ENCODE data around the gene DYNLT1. TPM values are rescaled to one million over a fixed set of nuclear protein-coding genes. Genes with fewer than 3 reads are reported as not detected.
"Not testable (repeated sequence)": the region's sequence is repeated elsewhere in the genome, so short reads cannot be mapped to it uniquely, and the experiment has no call there.

DYNLT1 gene
- total RNA-seq, 1 experiment from 2014 or later: 10.2 TPM

- DNase-seq (ENCODE audit: low read depth, low spot score): no peak
- in situ Hi-C loops (cut with HindIII; ENCODE audit: low pct_unique_long_range_greater_than_20kb, low sequenced_read_pairs): no loop called here
Observed at GRCh38 chr6:158630938-158631616, 13.5 kb downstream of the DYNLT1 start.

GRCh38 chr6:158629367-158630221, 14.9 kb downstream of the DYNLT1 start:
- in situ Hi-C loops (cut with HindIII; ENCODE audit: low pct_unique_long_range_greater_than_20kb, low sequenced_read_pairs): no loop called here
- no peak for DNase-seq (ENCODE audit: low read depth, low spot score)

DNA sequence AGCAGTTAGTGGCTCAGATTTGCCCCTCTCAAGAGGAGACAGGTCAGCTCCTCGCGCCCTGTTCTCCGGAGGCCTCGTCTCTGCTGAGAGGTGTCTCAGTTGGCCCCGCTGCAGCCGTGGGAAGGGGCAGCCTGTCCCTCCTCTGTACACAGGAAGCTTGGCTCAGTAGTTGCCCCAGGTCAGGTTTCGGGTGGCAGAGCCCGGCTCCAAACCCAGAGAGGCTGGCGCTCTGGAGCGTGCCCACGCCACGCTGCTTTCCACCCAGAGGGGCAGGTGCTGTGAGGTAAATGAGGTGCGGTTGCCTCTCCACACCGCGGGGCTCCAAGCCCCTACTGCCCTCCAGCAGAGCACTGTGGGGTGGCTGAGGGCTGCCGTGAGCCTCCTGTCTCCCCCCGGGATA, 16.0 kb downstream of the DYNLT1 start:
- in situ Hi-C loops (cut with HindIII; ENCODE audit: low pct_unique_long_range_greater_than_20kb, low sequenced_read_pairs): no loop called here
- no peak for DNase-seq (ENCODE audit: low read depth, low spot score)

GRCh38 chr6:158627940-158628211, 16.7 kb downstream of the DYNLT1 start:
- DNase-seq (ENCODE audit: low read depth, low spot score): no peak

GRCh38 chr6:158627168-158627939, 17.2 kb downstream of the DYNLT1 start:
- DNase-seq (ENCODE audit: low read depth, low spot score): no peak

More at GRCh38 chr6:158627940-158628211, 16.7 kb downstream of the DYNLT1 start:
- in situ Hi-C loops (cut with HindIII; ENCODE audit: low pct_unique_long_range_greater_than_20kb, low sequenced_read_pairs): no loop called here

DNA sequence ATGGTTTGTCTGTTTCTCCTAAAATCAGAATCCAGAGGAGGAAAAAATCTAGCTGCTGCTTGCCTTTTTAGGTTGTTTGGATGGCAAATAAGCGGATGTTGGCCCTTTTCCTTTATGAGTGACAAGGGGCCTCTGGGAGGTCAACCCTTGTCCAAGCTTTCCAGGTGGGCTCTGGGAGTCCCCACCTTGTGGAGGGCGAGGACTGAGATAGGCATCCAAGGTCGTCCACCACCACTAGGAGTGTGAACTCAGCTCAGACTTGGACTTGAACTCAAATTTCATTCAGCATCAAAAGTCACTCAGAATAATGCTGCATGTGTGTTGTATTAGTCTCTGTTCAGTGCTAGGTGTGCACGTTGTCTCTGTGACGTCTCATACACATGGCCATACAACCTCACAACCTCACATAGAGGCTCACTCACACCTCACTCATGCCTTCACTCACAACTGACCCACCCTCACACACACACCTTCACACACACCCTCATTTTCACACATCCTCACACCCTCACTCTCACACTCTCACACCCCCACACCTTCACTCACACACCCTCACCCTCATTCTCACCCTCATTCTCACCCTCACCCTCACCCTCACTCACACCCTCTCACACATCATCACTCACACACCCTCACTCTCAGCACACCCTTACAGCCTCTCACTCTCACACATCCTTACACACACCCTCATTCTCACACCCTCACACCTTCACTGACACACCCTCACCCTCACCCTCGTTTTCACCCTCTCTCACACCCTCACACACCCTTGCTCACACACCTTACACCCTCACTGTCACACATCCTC, 18.0 kb downstream of the DYNLT1 start:
- DNase-seq (ENCODE audit: low read depth, low spot score): no peak
- in situ Hi-C loops (cut with HindIII; ENCODE audit: low pct_unique_long_range_greater_than_20kb, low sequenced_read_pairs): no loop called here

More at GRCh38 chr6:158627168-158627939, 17.2 kb downstream of the DYNLT1 start:
- in situ Hi-C loops (cut with HindIII; ENCODE audit: low pct_unique_long_range_greater_than_20kb, low sequenced_read_pairs): no loop called here

- no peak for DNase-seq (ENCODE audit: low read depth, low spot score)
- in situ Hi-C loops (cut with HindIII; ENCODE audit: low pct_unique_long_range_greater_than_20kb, low sequenced_read_pairs): no loop called here
Observed at GRCh38 chr6:158625881-158626305, 18.6 kb downstream of the DYNLT1 start.

DNA sequence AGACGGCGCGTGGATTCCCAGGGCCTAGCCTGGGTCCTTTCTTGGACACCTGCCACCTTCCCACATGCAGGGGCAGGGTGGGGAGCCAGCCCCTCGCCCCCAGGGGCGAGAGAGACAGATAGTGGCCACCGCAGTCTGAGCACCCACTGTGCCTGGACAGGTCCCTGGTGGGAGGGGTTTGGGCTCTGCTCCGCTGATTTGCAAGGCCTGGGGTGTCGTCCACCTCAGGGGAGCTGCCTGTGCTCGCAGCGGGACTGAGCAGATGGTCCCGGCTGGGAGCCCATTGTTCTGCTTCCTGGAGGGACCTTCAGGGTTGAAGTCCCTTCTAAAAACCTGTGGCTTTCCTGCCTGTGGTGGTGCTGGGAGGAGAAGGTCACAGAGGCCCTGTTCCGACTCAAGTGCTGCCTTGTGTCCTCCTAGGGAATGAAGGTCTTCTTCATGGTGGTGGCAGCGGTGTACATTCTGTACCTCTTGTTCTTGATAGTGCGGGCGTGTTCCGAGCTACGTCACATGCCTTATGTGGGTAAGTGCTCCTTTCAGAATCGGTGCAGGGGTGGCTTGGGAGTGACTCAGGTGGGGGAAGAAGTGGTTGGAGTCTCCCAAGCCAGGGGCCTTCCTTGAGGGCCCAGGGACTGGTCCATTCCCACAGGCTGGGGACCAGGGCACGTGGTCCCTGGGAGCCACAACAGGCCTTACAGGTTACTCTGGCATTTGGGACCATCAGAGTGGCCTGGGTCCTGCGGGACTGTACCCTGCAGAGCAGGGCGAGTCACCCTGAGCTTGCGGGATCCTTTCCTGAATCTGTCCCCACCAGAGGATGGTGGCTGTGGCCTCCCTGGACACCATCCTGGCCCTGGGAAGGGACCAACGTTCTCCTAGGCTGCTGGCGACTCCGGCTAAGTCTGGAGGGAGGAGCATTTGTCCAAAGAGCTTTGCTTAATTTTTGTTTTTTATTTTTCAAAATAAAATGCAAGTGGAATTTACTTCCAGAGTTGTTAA, 19.6 kb downstream of the DYNLT1 start:
- in situ Hi-C loops (cut with HindIII; ENCODE audit: low pct_unique_long_range_greater_than_20kb, low sequenced_read_pairs): no loop called here
- DNase-seq (ENCODE audit: low read depth, low spot score): no peak

GRCh38 chr6:158622545-158623190, 21.9 kb downstream of the DYNLT1 start:
- DNase-seq (ENCODE audit: low read depth, low spot score): no peak
- in situ Hi-C loops (cut with HindIII; ENCODE audit: low pct_unique_long_range_greater_than_20kb, low sequenced_read_pairs): no loop called here

DNA sequence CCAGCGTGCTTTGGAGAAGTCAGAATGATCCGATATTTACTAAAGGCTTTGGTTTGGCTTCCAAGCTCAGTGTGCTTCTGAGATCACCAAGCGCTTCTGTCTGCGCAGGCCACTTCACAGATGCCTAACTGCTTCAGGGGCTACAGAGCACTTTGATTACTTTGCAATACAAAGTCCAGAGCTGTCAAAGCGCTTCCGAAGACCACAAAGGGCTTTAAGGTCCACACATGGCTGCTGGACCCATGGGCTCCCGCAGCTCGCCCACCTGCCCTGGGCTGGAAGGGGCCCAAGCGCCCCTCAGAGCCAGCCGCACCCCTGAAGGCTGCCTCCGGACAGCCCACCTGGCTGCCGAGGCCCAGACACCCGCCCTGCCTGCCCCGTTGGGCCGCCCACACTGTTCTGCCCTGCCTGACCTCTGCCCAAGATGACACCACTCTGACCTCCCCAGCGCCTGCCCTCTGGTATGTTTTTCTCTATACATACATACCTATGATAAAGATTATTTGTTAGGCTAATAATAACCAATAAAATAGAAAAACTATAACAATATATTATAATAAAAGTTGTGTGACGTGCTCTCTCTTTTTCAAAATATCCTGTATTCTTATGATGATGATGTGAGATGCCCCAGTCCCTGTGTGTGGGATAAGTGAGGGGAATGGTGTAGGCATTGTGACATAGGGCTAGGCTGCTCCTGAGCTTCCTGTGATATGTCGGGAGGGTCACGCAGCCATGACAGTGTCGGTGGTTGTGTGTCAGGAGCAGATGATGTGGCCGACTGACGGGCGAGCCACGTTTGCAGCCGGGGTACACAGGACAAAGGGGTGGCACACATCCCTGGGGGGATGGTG, 22.6 kb downstream of the DYNLT1 start:
- in situ Hi-C loops (cut with HindIII; ENCODE audit: low pct_unique_long_range_greater_than_20kb, low sequenced_read_pairs): no loop called here
- no peak for DNase-seq (ENCODE audit: low read depth, low spot score)

- in situ Hi-C loops (cut with HindIII; ENCODE audit: low pct_unique_long_range_greater_than_20kb, low sequenced_read_pairs): no loop called here
- no peak for DNase-seq (ENCODE audit: low read depth, low spot score)
Observed at GRCh38 chr6:158620963-158621693, 23.4 kb downstream of the DYNLT1 start.

DNA sequence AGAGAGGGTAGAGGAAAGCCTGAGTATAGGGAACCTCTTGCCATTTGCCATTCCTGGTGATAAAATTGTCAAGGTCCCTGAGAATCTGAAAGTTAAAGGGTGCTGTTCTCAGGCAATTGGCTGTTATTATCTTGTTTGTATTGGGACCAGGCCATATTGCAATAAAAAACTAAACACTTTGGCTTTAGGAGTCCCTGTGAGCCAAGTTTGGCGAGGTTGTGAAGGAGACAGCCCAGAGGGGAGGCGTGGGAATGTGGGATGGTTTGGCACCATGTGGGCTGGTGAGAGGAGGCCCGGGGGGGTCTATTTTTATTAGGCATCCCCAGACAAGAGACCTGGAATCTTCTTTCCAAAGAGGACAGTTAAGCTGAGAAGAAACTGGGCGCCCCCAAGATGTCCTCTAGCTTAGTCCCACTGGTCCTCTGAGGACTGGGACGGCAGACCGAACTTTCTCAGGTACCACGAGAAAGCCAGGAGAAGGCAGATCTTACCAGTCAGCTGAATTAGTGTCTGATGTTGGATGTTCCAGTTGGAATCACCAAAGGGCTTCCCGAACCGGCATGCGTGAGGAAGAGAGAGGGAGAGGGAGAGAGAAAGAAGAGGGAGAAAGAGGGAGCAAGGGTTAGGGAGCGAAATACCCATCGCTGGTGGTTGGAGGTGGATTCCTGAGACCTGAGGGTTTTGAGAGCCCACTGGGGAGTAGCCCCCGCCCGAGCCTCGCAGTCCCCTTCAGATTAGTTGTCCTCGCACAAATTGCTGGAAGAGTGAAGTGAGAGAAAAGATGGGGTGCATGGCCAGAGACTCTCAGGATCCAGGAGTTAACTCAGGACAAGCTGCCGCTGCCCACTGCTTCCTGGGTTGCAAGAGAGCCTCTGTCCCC, 24.4 kb downstream of the DYNLT1 start:
- DNase-seq (ENCODE audit: low read depth, low spot score): no peak
- in situ Hi-C loops (cut with HindIII; ENCODE audit: low pct_unique_long_range_greater_than_20kb, low sequenced_read_pairs): no loop called here

- DNase-seq (ENCODE audit: low read depth, low spot score); in situ Hi-C loops (cut with HindIII; ENCODE audit: low pct_unique_long_range_greater_than_20kb, low sequenced_read_pairs): not testable (repeated sequence)
Observed at GRCh38 chr6:158618289-158618688, 26.3 kb downstream of the DYNLT1 start.

DNA sequence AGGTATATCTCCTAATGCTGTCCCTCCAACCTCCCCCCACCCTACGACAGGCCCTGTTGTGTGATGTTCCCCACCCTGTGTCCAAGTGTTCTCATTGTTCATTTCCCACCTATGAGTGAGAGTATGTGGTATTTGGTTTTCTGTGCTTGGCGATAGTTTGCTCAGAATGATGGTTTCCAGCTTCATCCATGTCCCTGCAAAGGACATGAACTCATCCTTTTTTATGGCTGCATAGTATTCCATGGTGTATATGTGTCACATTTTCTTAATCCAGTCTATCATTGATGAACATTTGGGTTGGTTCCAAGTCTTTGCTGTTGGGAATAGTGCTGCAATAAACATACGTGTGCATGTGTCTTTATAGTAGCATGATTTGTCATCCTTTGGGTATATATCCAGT, 29.9 kb downstream of the DYNLT1 start:
- in situ Hi-C loops (cut with HindIII; ENCODE audit: low pct_unique_long_range_greater_than_20kb, low sequenced_read_pairs); DNase-seq (ENCODE audit: low read depth, low spot score): not testable (repeated sequence)

Data from SK-MEL-5 (cell line).